Vagina (tissue), 2 donors: ENCODE measurements around the gene SUPV3L1. TPM values are rescaled to one million over a fixed set of nuclear protein-coding genes. Genes with fewer than 3 reads are reported as not detected.

Experiments used
- DNase-seq, 2 donors: peaks; one replicate each; pipeline ENCODE4 v3.0.0-alpha.2; 2017; ENCODE audit errors: extremely low spot score in 2 of 2
- H3K27ac ChIP-seq: fragments of 200-600 bp; sonication (generic); one replicate; pipeline ENCODE4 v1.5.1; 2019
- H3K27me3 ChIP-seq: fragments of 200-600 bp; sonication (generic); one replicate; pipeline ENCODE4 v1.5.1; 2019
- H3K36me3 ChIP-seq, 2 donors: fragments of 200-600 bp; sonication (generic); one replicate each; pipeline ENCODE4 v1.5.1; 2017 to 2019
- H3K4me1 ChIP-seq: fragments of 200-600 bp; sonication (generic); one replicate; pipeline ENCODE4 v1.5.1; 2019
- H3K4me3 ChIP-seq, 2 donors: fragments of 200-600 bp; sonication (generic); 1 replicate in 1 of 2; 2 replicates in 1 of 2; pipeline ENCODE4 v1.5.1; 2016 to 2019
- H3K9me3 ChIP-seq: fragments of 200-600 bp; sonication (generic); one replicate; pipeline ENCODE4 v1.5.1; 2019
- POLR2A ChIP-seq, 2 donors: fragments of 450-650 bp; IDR thresholded peaks; one replicate each; pipeline ENCODE4 v1.6.1; 2017; ENCODE audit warnings: antibody characterized with exemption in 2 of 2, mild to moderate bottlenecking in 2 of 2, moderate library complexity in 2 of 2
- POLR2AphosphoS5 ChIP-seq, 2 donors: sonication (generic); formaldehyde crosslinking; IDR thresholded peaks; one replicate each; pipeline ENCODE4 v1.9.0; 2017; ENCODE audit warnings: antibody characterized with exemption in 2 of 2, mild to moderate bottlenecking in 2 of 2, low read depth in 1 of 2; ENCODE audit not compliant: insufficient read depth in 1 of 2
- intact Hi-C: fragments of 100-400 bp; cut with DNase I; formaldehyde crosslinking; loops from one replicate; pipeline ENCODE4 v1.15.1; 2023
- total RNA-seq: library from RNA; depleted of rRNA; stranded (reverse); fragments of >200 nt; gene quantifications from one replicate; pipeline ENCODE4 v1.2.3, GENCODE V29; 2016
- TF ChIP-seq, protein P1 (sequence below), 3 experiments: fragments of 450-650 bp in 2 of 3; fragments of 200-600 bp in 1 of 3; sonication (generic) in 1 of 3; IDR thresholded peaks; one replicate each; pipeline ENCODE4 v1.5.1; 2017 to 2019; ENCODE audit warnings: antibody characterized with exemption in 3 of 3, mild to moderate bottlenecking in 2 of 3, moderate library complexity in 2 of 3

Gene SUPV3L1
- total RNA-seq, 1 donor from 2014 or later = 27.5 TPM

DNA sequence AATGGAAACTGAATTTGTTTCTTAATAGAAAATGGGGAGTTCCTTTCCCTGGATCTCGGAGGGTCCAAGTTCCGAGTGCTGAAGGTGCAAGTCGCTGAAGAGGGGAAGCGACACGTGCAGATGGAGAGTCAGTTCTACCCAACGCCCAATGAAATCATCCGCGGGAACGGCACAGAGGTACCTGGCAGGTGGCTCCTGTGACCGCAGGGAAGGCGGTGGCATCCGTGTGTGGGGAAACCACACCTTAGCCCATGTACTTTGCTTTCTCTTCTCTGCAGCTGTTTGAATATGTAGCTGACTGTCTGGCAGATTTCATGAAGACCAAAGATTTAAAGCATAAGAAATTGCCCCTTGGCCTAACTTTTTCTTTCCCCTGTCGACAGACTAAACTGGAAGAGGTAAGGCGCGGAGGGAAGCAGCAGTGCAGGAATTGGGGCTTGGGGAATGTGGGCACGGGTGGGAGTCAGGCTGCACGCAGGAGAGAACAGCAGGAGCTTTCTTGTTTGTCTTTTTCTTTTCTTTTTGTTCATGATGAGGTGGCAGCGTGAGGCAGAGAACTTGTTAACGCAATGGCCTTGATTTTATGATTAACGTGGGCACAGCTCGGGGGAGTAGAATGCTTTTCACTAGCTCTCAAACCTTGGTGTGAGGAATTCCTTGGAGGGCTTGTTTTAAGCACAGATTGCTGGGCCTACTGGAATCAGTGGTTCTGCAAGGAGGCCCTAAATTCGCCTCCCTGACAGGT lies 52.9 kb downstream of the SUPV3L1 start:
- Histone ChIP-seq H3K4me3 (no peak overlapping the region), H3K27ac (no peak overlapping the region), H3K4me1 (peaks cover 6% of the 10 kb centered on the region), H3K27me3 (no peaks in the 10 kb centered on the region), H3K9me3 (no peaks in the 10 kb centered on the region), H3K36me3 (no peaks in the 10 kb centered on the region)
- no peak for TF ChIP-seq POLR2A (IDR thresholded peaks at IDR 0.05)
- no peak for TF ChIP-seq POLR2AphosphoS5 (IDR thresholded peaks at IDR 0.05; ENCODE audit: insufficient read depth in 1 of 2, low read depth in 1 of 2)
- TF ChIP-seq, protein P1, sequence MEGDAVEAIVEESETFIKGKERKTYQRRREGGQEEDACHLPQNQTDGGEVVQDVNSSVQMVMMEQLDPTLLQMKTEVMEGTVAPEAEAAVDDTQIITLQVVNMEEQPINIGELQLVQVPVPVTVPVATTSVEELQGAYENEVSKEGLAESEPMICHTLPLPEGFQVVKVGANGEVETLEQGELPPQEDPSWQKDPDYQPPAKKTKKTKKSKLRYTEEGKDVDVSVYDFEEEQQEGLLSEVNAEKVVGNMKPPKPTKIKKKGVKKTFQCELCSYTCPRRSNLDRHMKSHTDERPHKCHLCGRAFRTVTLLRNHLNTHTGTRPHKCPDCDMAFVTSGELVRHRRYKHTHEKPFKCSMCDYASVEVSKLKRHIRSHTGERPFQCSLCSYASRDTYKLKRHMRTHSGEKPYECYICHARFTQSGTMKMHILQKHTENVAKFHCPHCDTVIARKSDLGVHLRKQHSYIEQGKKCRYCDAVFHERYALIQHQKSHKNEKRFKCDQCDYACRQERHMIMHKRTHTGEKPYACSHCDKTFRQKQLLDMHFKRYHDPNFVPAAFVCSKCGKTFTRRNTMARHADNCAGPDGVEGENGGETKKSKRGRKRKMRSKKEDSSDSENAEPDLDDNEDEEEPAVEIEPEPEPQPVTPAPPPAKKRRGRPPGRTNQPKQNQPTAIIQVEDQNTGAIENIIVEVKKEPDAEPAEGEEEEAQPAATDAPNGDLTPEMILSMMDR (IDR thresholded peaks at IDR 0.05) = no peak
- intact Hi-C loops = loop anchor here (10.0 kb wide), 1 partner anchor 272 kb away; no protein-coding TSS in a partner anchor
- no peak for DNase-seq

DNA sequence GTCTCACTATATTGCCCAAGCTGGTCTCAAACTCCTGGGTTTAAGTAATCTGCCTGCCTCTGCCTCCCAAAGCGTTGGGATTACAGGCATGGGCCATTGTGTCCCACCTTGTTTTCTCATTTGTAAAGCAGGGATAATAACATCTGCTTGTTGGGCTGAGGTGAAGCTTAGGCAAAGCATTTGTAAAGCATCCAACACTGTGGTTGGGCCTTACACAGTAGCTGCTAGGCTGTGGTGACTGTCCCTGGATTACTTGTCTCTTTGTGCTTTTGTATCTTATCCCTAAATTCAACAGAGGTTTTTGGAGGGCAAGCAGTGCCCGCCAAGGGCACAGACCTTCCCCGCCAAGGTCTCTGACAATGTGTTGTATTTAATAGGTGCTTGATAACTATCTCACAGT lies 54.4 kb downstream of the SUPV3L1 start:
- no peak for DNase-seq
- intact Hi-C loops = loop anchor here (10.0 kb wide), 1 partner anchor 270 kb away; no protein-coding TSS in a partner anchor
- TF ChIP-seq POLR2A (IDR thresholded peaks at IDR 0.05) (no peak), POLR2AphosphoS5 (IDR thresholded peaks at IDR 0.05; ENCODE audit: insufficient read depth in 1 of 2, low read depth in 1 of 2) (no peak)
- TF ChIP-seq, protein P1 (IDR thresholded peaks at IDR 0.05) = no peak
- Histone ChIP-seq H3K4me3 (no peak overlapping the region), H3K27ac (no peak overlapping the region), H3K27me3 (no peaks in the 10 kb centered on the region), H3K36me3 (no peaks in the 10 kb centered on the region), H3K4me1 (peaks cover 6% of the 10 kb centered on the region), H3K9me3 (no peaks in the 10 kb centered on the region)

DNA sequence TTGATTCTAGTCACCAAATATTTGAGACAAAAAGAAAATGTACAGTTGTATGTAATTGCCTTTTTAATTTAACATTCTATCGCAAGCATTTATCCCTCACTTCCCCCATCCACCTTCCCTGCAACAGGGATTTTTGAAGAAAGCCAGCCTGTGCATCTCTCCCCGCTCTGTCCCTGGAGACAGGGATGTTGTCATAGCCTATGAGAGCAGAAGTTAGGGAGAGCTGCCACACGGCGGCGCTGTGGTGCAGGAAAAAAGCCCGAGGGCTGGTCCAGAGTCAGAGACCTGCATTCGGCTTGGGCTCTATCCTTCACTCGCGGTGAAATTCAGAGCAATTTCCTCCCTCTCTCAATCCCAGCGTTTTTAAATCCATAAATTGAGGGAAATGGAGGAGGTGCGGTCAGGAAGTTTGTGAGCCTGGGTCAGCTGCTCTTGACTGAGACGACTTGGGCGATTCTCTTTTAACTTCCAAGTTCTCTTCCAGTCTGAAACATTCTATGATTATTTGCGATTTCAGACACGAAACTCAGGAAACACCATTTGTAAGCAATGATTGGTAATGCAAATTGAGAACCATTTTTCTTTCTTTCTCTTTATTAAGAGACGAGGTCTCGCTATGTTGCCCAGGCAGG lies 57.6 kb downstream of the SUPV3L1 start:
- Histone ChIP-seq H3K9me3 (no peaks in the 10 kb centered on the region), H3K4me1 (peaks cover 11% of the 10 kb centered on the region), H3K27ac (no peak overlapping the region), H3K36me3 (no peaks in the 10 kb centered on the region), H3K4me3 (no peak overlapping the region), H3K27me3 (no peaks in the 10 kb centered on the region)
- intact Hi-C loops = loop anchor here (2.0 to 10.0 kb wide), 2 partner anchors 155 to 267 kb away; no protein-coding TSS in a partner anchor
- no peak for DNase-seq
- TF ChIP-seq POLR2AphosphoS5 (IDR thresholded peaks at IDR 0.05; ENCODE audit: insufficient read depth in 1 of 2, low read depth in 1 of 2) = peak in 1 of 2 donors; percentile 54
- TF ChIP-seq, protein P1 (IDR thresholded peaks at IDR 0.05) = peak; percentile 78 to 99 (median 97)
- TF ChIP-seq POLR2A (IDR thresholded peaks at IDR 0.05) = no peak

DNA sequence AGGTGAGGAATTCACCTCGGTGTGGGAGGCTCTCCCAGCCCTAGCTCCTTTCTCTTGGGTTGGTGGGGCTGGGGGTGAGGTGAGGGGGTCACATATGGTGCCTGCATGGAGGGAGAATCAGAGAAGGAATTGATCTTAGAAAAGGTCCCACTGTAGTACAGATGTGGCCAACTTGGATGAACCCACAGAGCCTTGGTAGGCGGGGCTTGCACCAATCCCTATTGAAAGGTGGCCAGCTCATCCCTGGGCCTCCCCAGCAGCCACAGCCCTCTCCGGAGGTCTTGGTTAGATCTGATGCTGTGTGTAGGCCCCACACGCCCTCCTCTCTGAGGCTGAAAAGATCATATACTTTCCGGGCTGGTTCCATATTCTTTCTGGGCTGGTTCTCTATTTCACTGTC lies 59.1 kb downstream of the SUPV3L1 start:
- no peak for DNase-seq
- intact Hi-C loops = loop anchor here (10.0 kb wide), 1 partner anchor 266 kb away; no protein-coding TSS in a partner anchor
- TF ChIP-seq, protein P1 (IDR thresholded peaks at IDR 0.05) = no peak
- TF ChIP-seq POLR2A (IDR thresholded peaks at IDR 0.05) = no peak
- no peak for TF ChIP-seq POLR2AphosphoS5 (IDR thresholded peaks at IDR 0.05; ENCODE audit: insufficient read depth in 1 of 2, low read depth in 1 of 2)
- no peak overlapping the region for H3K4me3 ChIP-seq
- no peaks in the 10 kb centered on the region for H3K27me3 ChIP-seq
- H3K36me3 ChIP-seq = no peaks in the 10 kb centered on the region
- peaks cover 11% of the 10 kb centered on the region for H3K4me1 ChIP-seq
- no peaks in the 10 kb centered on the region for H3K9me3 ChIP-seq
- H3K27ac ChIP-seq = no peak overlapping the region
